Esophagus (tissue), 2 donors: Measurements from ENCODE around the gene C9orf78. TPM values are rescaled to one million over a fixed set of nuclear protein-coding genes. Genes with fewer than 3 reads are reported as not detected.

ENCODE experiments used
- H3K27ac ChIP-seq, 2 donors: one replicate each; pipeline ENCODE4 v1.5.1; 2013; ENCODE audit warnings: low read depth in 2 of 2, mild to moderate bottlenecking in 2 of 2, inconsistent platforms in 1 of 2, low read length in 1 of 2, moderate library complexity in 1 of 2
- H3K27me3 ChIP-seq, 2 donors: one replicate each; pipeline ENCODE4 v1.6.1; 2013; ENCODE audit warnings: low read length in 2 of 2, control low read depth in 1 of 2, mild to moderate bottlenecking in 1 of 2; ENCODE audit not compliant: insufficient read depth in 2 of 2, control insufficient read depth in 1 of 2
- H3K36me3 ChIP-seq, 2 donors: one replicate each; pipeline ENCODE4 v1.6.1; 2013; ENCODE audit warnings: low read length in 1 of 2; ENCODE audit not compliant: control insufficient read depth in 2 of 2, insufficient read depth in 2 of 2
- H3K4me1 ChIP-seq, 2 donors: one replicate each; pipeline ENCODE4 v1.6.1; 2013; ENCODE audit warnings: low read length in 1 of 2; ENCODE audit not compliant: control insufficient read depth in 2 of 2, insufficient read depth in 2 of 2
- H3K4me3 ChIP-seq, 2 donors: one replicate each; pipeline ENCODE4 v1.5.1; 2013; ENCODE audit warnings: low read length in 2 of 2, mild to moderate bottlenecking in 2 of 2, low read depth in 1 of 2, moderate library complexity in 1 of 2
- H3K9me3 ChIP-seq, 2 donors: one replicate each; pipeline ENCODE4 v1.6.1; 2013; ENCODE audit warnings: mild to moderate bottlenecking in 2 of 2, low read depth in 1 of 2, low read length in 1 of 2, moderate library complexity in 1 of 2; ENCODE audit not compliant: control insufficient read depth in 2 of 2, insufficient read depth in 1 of 2
- WGBS, 2 donors: extraction: QIAGEN DNeasy Blood & Tissue Kit; methylation state at CpG; one replicate each; pipeline ENCODE4 v1.1.7; 2013; 5-methylcytosine and 5-hydroxymethylcytosine counted together
- polyA plus RNA-seq, 2 donors: library from polyadenylated mRNA; stranded (reverse); fragments of 200-250 nt; gene quantifications; one replicate each; pipeline ENCODE4 v1.2.3, GENCODE V29; 2013
- donor health status: healthy with polysubstance abuse.
- donor health status: Bipolar disorder and iron deficiency.

C9orf78 gene
- polyA plus RNA-seq, 2 donors: 21.9 to 39.5 TPM

DNA sequence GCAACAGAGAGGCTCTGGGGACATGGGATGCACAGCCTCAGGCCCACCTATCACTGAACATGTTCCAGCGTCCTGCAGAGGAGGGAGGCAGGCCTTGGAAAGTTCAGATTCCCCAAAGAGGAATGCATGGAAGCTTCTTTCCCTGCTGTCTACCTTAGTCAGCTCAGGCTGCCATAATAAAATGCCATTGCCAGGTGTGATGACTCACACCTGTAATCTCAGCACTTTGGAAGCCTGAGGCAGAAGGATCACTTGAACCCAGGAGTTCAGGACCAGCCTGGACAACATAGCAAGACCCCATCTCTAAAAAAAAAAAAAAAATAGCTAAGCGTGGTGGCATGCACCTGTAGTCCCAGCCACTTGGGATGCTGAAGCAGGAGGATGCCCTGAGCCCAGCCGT lies 56.6 kb downstream of the C9orf78 start:
- WGBS, 2 donors: 83 to 90% methylated on average over 3 of the region's 3 CpGs
- Histone ChIP-seq H3K9me3 (no peaks in the 10 kb centered on the region), H3K27me3 (no peaks in the 10 kb centered on the region), H3K27ac (no peak overlapping the region), H3K4me3 (no peak overlapping the region), H3K36me3 (no peaks in the 10 kb centered on the region), H3K4me1 (peaks cover 5 to 7% of the 10 kb centered on the region in 2 donors)

- Histone ChIP-seq H3K9me3 (no peaks in the 10 kb centered on the region), H3K4me3 (no peak overlapping the region)
These were observed 57.3 kb downstream of the C9orf78 start for GRCh38 chr9:129777769-129778130.

More at GRCh38 chr9:129777769-129778130, 57.3 kb downstream of the C9orf78 start:
- peaks cover 5 to 7% of the 10 kb centered on the region in 2 donors for H3K4me1 ChIP-seq
- H3K27me3 ChIP-seq: no peaks in the 10 kb centered on the region
- no peaks in the 10 kb centered on the region for H3K36me3 ChIP-seq
- 50 to 58% methylated on average over 11 of the region's 11 CpGs for WGBS, 2 donors
- H3K27ac ChIP-seq: peak overlapping the region; percentile 17 to 33

Other genes starting within 250 kb of the C9orf78 start
- gene C9orf50, start 214.2 kb downstream of the C9orf78 start, polyA plus RNA-seq: under 1 TPM in 1 of 2 donors, not detected in 1; 0.05 TPM
- 10 to 100 TPM; 14.2 to 30.6 TPM for gene NTMT1, start 209.1 kb downstream of the C9orf78 start, polyA plus RNA-seq
- 10 to 100 TPM; 14.4 to 15.1 TPM for gene ASB6, start 193.1 kb downstream of the C9orf78 start, polyA plus RNA-seq
- gene PRRX2, start 169.6 kb downstream of the C9orf78 start, polyA plus RNA-seq: 1 to 10 TPM; 1.7 to 3.6 TPM
- 10 to 100 TPM in 1 of 2 donors, 1 to 10 TPM in 1; 6.4 to 16.3 TPM for gene PTGES, start 82.2 kb downstream of the C9orf78 start, polyA plus RNA-seq
- 1 to 10 TPM; 8.8 to 9.7 TPM for gene TOR1B, start 32.1 kb downstream of the C9orf78 start, polyA plus RNA-seq
- 10 to 100 TPM in 1 of 2 donors, 1 to 10 TPM in 1; 9.8 to 15.8 TPM for gene TOR1A, start 11.1 kb downstream of the C9orf78 start, polyA plus RNA-seq
- 10 to 100 TPM; 15.1 to 20.7 TPM for gene USP20, start 183 bp upstream of the C9orf78 start, polyA plus RNA-seq
- 10 to 100 TPM; 16.1 to 19.1 TPM for gene FNBP1, start 207.9 kb upstream of the C9orf78 start, polyA plus RNA-seq
- gene GPR107, start 218.6 kb upstream of the C9orf78 start, polyA plus RNA-seq: 10 to 100 TPM in 1 of 2 donors, 1 to 10 TPM in 1; 8.6 to 12.2 TPM